Measurements from ENCODE around the gene MYO1D.

DNA sequence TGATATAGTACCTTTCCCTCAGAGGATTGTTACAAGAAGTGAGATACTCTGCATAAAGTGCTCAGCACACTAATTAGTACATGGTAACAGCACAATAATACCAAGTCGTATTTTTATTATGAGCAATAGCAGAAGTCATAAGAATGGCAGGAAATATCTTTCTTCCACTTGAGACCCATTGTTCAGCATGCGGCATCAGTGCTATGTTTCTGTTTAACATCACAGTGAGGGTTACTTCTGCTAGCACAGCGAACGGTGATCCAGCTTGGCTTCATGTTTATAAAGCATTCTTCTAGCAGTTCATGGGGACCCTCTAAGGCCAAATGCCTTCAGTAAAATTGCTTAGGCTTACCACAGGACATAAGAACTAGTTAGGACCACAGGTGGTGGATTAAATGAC, 83.1 kb downstream of the MYO1D start:
- TF ChIP-seq, protein P1, sequence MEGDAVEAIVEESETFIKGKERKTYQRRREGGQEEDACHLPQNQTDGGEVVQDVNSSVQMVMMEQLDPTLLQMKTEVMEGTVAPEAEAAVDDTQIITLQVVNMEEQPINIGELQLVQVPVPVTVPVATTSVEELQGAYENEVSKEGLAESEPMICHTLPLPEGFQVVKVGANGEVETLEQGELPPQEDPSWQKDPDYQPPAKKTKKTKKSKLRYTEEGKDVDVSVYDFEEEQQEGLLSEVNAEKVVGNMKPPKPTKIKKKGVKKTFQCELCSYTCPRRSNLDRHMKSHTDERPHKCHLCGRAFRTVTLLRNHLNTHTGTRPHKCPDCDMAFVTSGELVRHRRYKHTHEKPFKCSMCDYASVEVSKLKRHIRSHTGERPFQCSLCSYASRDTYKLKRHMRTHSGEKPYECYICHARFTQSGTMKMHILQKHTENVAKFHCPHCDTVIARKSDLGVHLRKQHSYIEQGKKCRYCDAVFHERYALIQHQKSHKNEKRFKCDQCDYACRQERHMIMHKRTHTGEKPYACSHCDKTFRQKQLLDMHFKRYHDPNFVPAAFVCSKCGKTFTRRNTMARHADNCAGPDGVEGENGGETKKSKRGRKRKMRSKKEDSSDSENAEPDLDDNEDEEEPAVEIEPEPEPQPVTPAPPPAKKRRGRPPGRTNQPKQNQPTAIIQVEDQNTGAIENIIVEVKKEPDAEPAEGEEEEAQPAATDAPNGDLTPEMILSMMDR (IDR thresholded peaks at IDR 0.05) = no peak
- TF ChIP-seq, protein P2, sequence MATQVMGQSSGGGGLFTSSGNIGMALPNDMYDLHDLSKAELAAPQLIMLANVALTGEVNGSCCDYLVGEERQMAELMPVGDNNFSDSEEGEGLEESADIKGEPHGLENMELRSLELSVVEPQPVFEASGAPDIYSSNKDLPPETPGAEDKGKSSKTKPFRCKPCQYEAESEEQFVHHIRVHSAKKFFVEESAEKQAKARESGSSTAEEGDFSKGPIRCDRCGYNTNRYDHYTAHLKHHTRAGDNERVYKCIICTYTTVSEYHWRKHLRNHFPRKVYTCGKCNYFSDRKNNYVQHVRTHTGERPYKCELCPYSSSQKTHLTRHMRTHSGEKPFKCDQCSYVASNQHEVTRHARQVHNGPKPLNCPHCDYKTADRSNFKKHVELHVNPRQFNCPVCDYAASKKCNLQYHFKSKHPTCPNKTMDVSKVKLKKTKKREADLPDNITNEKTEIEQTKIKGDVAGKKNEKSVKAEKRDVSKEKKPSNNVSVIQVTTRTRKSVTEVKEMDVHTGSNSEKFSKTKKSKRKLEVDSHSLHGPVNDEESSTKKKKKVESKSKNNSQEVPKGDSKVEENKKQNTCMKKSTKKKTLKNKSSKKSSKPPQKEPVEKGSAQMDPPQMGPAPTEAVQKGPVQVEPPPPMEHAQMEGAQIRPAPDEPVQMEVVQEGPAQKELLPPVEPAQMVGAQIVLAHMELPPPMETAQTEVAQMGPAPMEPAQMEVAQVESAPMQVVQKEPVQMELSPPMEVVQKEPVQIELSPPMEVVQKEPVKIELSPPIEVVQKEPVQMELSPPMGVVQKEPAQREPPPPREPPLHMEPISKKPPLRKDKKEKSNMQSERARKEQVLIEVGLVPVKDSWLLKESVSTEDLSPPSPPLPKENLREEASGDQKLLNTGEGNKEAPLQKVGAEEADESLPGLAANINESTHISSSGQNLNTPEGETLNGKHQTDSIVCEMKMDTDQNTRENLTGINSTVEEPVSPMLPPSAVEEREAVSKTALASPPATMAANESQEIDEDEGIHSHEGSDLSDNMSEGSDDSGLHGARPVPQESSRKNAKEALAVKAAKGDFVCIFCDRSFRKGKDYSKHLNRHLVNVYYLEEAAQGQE (IDR thresholded peaks at IDR 0.05; ENCODE audit: insufficient read depth in 1 of 2, low read depth in 2 of 2, low read length in 1 of 2) = no peak
- no peak for TF ChIP-seq SIN3A (IDR thresholded peaks at IDR 0.05; ENCODE audit: borderline replicate concordance, insufficient read depth, low read depth, low read length)

Data from Panc1 (cell line).